ENCODE data around the gene SKAP1.
A peak's percentile ranks its signal among the peaks of the same experiment; 100 is the strongest.

Gene SKAP1

DNA sequence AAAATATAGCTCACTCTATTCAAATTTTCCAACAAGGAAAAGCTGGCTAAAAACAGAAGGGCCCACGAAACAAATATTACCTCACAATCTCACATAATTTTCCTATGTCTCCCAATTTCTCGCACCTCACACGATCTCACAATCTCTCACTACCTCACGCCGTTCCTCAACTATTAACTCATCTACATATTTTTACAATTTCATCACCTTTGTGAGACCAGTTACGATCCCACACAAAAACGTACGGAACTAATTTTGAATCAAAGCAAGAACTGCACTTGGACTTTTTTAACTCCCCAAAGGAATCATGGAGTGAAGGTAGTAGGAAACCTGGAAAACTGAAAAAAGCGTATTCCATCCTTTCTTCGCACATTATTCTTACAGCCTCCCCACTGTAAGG, 329.9 kb downstream of the SKAP1 start:
- no peak for DNase-seq (ENCODE audit: extremely low read depth, insufficient read length)
- TF ChIP-seq, protein P1, sequence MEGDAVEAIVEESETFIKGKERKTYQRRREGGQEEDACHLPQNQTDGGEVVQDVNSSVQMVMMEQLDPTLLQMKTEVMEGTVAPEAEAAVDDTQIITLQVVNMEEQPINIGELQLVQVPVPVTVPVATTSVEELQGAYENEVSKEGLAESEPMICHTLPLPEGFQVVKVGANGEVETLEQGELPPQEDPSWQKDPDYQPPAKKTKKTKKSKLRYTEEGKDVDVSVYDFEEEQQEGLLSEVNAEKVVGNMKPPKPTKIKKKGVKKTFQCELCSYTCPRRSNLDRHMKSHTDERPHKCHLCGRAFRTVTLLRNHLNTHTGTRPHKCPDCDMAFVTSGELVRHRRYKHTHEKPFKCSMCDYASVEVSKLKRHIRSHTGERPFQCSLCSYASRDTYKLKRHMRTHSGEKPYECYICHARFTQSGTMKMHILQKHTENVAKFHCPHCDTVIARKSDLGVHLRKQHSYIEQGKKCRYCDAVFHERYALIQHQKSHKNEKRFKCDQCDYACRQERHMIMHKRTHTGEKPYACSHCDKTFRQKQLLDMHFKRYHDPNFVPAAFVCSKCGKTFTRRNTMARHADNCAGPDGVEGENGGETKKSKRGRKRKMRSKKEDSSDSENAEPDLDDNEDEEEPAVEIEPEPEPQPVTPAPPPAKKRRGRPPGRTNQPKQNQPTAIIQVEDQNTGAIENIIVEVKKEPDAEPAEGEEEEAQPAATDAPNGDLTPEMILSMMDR (IDR thresholded peaks at IDR 0.05; ENCODE audit: insufficient read depth, low read length, poor library complexity, severe bottlenecking) = no peak
- no peaks in the 10 kb centered on the region for H3K27me3 ChIP-seq (replicated peaks; ENCODE audit: control insufficient read depth, insufficient read depth, low read length)
- peak overlapping the region; percentile 88 for H3K4me3 ChIP-seq (replicated peaks; ENCODE audit: low read depth, low read length)
- no peaks in the 10 kb centered on the region for H3K36me3 ChIP-seq (ENCODE audit: control insufficient read depth, insufficient read depth, low read length)

DNA sequence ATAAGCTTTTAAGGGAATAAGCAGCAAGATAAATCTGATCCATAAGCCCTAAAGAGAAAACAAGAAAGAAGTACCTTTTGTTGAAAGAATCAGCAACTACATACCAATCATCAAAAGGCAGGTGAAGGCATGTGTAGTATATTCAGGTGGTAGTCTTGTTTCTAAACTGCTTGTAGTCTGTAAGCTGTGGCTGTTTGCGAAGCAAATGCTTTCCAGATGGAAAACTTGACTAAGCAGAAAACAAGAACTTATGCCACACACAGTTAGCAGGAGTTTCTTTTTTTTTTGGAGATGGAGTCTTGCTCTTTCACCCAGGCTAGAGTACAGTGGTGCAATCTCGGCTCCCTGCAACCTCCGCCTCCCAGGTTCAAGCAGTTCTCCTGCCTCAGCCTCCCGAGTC, 334.4 kb downstream of the SKAP1 start:
- DNase-seq (ENCODE audit: extremely low read depth, insufficient read length) = no peak
- H3K36me3 ChIP-seq (ENCODE audit: control insufficient read depth, insufficient read depth, low read length) = no peaks in the 10 kb centered on the region

DNA sequence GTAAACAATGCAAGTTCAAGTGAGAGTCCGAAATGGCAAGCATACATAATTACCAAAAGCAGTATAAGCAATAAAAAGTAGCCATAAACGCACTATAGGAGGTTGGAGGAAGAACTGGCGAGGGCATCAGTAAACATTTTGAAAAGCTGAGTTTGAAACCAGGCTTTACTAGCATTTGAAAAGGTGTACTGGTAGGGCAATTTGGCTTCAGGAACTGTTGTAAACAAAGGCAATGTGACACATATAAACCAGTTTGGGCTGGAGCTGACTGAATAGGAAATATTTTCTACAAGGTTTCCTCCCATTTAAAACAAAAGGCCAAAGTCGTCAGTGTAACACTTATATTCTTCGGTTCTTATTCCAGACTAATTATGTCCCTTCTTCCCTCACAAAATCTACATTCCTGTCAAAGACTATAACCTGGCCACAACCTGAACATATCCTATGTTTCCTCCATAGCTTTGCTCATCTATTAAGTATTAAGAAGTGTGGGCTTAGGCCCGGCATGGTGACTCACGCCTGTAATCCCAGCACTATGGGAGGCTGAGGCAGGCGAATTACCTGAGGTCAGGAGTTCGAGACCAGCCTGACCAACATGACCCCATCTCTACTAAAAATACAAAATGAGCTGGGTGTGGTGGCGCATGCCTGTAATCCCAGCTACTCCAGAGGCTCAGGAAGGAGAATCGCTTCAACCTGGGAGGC, 336.5 kb downstream of the SKAP1 start:
- Histone ChIP-seq H3K36me3 (ENCODE audit: control insufficient read depth, insufficient read depth, low read length) (no peaks in the 10 kb centered on the region), H3K27me3 (replicated peaks; ENCODE audit: control insufficient read depth, insufficient read depth, low read length) (no peaks in the 10 kb centered on the region), H3K4me3 (replicated peaks; ENCODE audit: low read depth, low read length) (no peak overlapping the region)
- DNase-seq (ENCODE audit: extremely low read depth, insufficient read length) = no peak
- TF ChIP-seq, protein P1 (IDR thresholded peaks at IDR 0.05; ENCODE audit: insufficient read depth, low read length, poor library complexity, severe bottlenecking) = no peak

More for the DNA sequence above, 334.4 kb downstream of the SKAP1 start:
- Histone ChIP-seq H3K4me3 (replicated peaks; ENCODE audit: low read depth, low read length) (no peak overlapping the region), H3K27me3 (replicated peaks; ENCODE audit: control insufficient read depth, insufficient read depth, low read length) (no peaks in the 10 kb centered on the region)
- TF ChIP-seq, protein P1 (IDR thresholded peaks at IDR 0.05; ENCODE audit: insufficient read depth, low read length, poor library complexity, severe bottlenecking) = no peak

DNA sequence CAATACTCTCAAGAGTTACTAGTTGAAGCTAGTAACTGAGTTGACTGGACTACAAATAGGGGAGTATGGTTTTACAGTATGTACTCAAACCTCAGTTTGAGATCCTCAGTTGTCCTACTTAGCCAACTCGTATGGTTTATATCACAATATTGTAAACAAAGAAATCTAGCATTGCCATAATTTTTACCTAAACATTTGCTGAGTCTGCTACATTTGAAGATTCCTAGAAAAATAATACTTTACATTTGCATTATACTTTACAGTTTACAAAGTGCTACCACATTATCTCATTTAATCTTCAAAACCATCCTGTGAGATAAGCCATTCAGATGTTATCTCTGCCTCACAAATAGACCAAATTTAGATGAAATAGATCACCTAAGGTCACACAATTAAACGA, 345.1 kb downstream of the SKAP1 start:
- no peak overlapping the region for H3K4me3 ChIP-seq (replicated peaks; ENCODE audit: low read depth, low read length)
- DNase-seq (ENCODE audit: extremely low read depth, insufficient read length) = no peak
- H3K36me3 ChIP-seq (ENCODE audit: control insufficient read depth, insufficient read depth, low read length) = no peaks in the 10 kb centered on the region
- no peaks in the 10 kb centered on the region for H3K27me3 ChIP-seq (replicated peaks; ENCODE audit: control insufficient read depth, insufficient read depth, low read length)
- TF ChIP-seq, protein P1 (IDR thresholded peaks at IDR 0.05; ENCODE audit: insufficient read depth, low read length, poor library complexity, severe bottlenecking) = no peak
